A549 (cell line): Measurements from ENCODE around the gene MLXIP. TPM values are rescaled to one million over a fixed set of nuclear protein-coding genes. Genes with fewer than 3 reads are reported as not detected.

ENCODE experiments used
- ATAC-seq, 2 experiments: fragments of 200-7000 bp in 1 of 2; fragments of >200 bp in 1 of 2; cut with Nextera tagmentation in 1 of 2; cut with Tn5 transposase in 1 of 2; 3 replicates each; pipeline versions ENCODE4 v1.8.0 to v1.9.1; 2018 to 2020; ENCODE audit warnings: mild to moderate bottlenecking in 1 of 2, moderate library complexity in 1 of 2
- CTCF ChIA-PET: fragments of 300-600 bp; sonication (Branson Sonifier 250); formaldehyde crosslinking; extraction: SDS; loops from one replicate; lab custom pipeline; 2021; ENCODE audit warnings: antibody characterized with exemption, inconsistent platforms; lab: Yijun Ruan, JAX
- POLR2A ChIA-PET: fragments of 350-600 bp; formaldehyde crosslinking; extraction: SDS; loops from one replicate; lab custom pipeline; 2021; ENCODE audit warnings: antibody characterized with exemption, inconsistent platforms; lab: Yijun Ruan, JAX
- DNase-seq, 2 experiments: peaks; one replicate each; pipeline versions ENCODE4 v3.0.0 to v3.0.0-alpha.2; 2011 to 2016; ENCODE audit warnings: low read depth in 1 of 2, low spot score in 1 of 2
- FAIRE-seq: peaks from 2 replicates; lab custom pipeline; 2011; peaks lifted over from hg19 to GRCh38; lab: Jason Lieb, UNC
- H3K27ac ChIP-seq, 2 experiments: fragments of >200 bp; sonication (Bioruptor Twin); formaldehyde crosslinking; 3 replicates each; pipeline ENCODE4 v1.5.1; 2016 to 2017
- H3K4me1 ChIP-seq: fragments of >200 bp; sonication (Bioruptor Twin); formaldehyde crosslinking; 3 replicates; pipeline ENCODE4 v1.6.1; 2016
- H3K4me2 ChIP-seq: fragments of >200 bp; sonication (Bioruptor Twin); formaldehyde crosslinking; 3 replicates; pipeline ENCODE4 v1.6.1; 2016
- H3K4me3 ChIP-seq: fragments of >200 bp; sonication (Bioruptor Twin); formaldehyde crosslinking; 3 replicates; pipeline ENCODE4 v1.5.1; 2016
- H3K9me3 ChIP-seq: fragments of >200 bp; sonication (Bioruptor Twin); formaldehyde crosslinking; 3 replicates; pipeline ENCODE4 v1.6.1; 2016
- ATOH8 ChIP-seq: fragments of 250-450 bp; sonication (Bioruptor Pico); IDR thresholded peaks from 2 replicates; pipeline ENCODE4 v1.5.0; 2020; ENCODE audit warnings: low read depth, mild to moderate bottlenecking, moderate library complexity
- BCL3 ChIP-seq: fragments of >200 bp; sonication (Bioruptor Twin); formaldehyde crosslinking; IDR thresholded peaks from 3 replicates; pipeline ENCODE4 v1.6.1; 2016
- CBX2 ChIP-seq: fragments of 200-600 bp; sonication (generic); IDR thresholded peaks from 2 replicates; pipeline ENCODE4 v1.6.1; 2016; ENCODE audit warnings: low read depth, mild to moderate bottlenecking, borderline replicate concordance
- CHD2 ChIP-seq: fragments of 150-350 bp; IDR thresholded peaks from 2 replicates; pipeline ENCODE4 v1.6.1; 2014; ENCODE audit warnings: low read length; ENCODE audit not compliant: partially characterized antibody
- CTCF ChIP-seq: fragments of >200 bp; sonication (Bioruptor Twin); formaldehyde crosslinking; IDR thresholded peaks from 3 replicates; pipeline ENCODE4 v1.5.1; 2016
- E2F6 ChIP-seq: IDR thresholded peaks from 2 replicates; pipeline ENCODE4 v1.6.1; 2012; ENCODE audit warnings: low read depth, borderline replicate concordance
- EHF ChIP-seq: fragments of 250-450 bp; sonication (Bioruptor Pico); IDR thresholded peaks from 2 replicates; pipeline ENCODE4 v1.5.0; 2020; ENCODE audit warnings: mild to moderate bottlenecking
- EP300 ChIP-seq, 2 experiments: fragments of >200 bp; sonication (Bioruptor Twin); formaldehyde crosslinking; IDR thresholded peaks; 2 replicates in 1 of 2; 3 replicates in 1 of 2; pipeline ENCODE4 v1.6.1; 2016 to 2017
- FOXS1 ChIP-seq: fragments of 250-450 bp; sonication (Bioruptor Pico); IDR thresholded peaks from 2 replicates; pipeline ENCODE4 v1.5.0; 2020; ENCODE audit warnings: mild to moderate bottlenecking, moderate library complexity
- HES2 ChIP-seq: fragments of >200 bp; sonication (Bioruptor Twin); formaldehyde crosslinking; IDR thresholded peaks from 2 replicates; pipeline ENCODE4 v1.6.1; 2016
- HEYL ChIP-seq: fragments of 250-450 bp; sonication (Bioruptor Pico); IDR thresholded peaks from 2 replicates; pipeline ENCODE4 v1.8.0; 2021; ENCODE audit warnings: mild to moderate bottlenecking, moderate library complexity
- HOXB13 ChIP-seq: fragments of 250-450 bp; sonication (Bioruptor Pico); IDR thresholded peaks from 2 replicates; pipeline ENCODE4 v1.5.0; 2020; ENCODE audit warnings: low read depth, mild to moderate bottlenecking, moderate library complexity
- HOXB5 ChIP-seq: fragments of 250-450 bp; sonication (Bioruptor Pico); IDR thresholded peaks from 2 replicates; pipeline ENCODE4 v1.5.0; 2020; ENCODE audit warnings: mild to moderate bottlenecking, moderate library complexity
- JUN ChIP-seq, 2 experiments: fragments of >200 bp; sonication (Bioruptor Twin); formaldehyde crosslinking; IDR thresholded peaks; 2 replicates in 1 of 2; 3 replicates in 1 of 2; pipeline ENCODE4 v1.6.1; 2016 to 2017
- MAX ChIP-seq: IDR thresholded peaks from 2 replicates; pipeline ENCODE4 v1.6.1; 2012
- MYC ChIP-seq: IDR thresholded peaks from 2 replicates; pipeline ENCODE4 v1.6.1; 2012; ENCODE audit warnings: mild to moderate bottlenecking, inconsistent platforms, low read length, improper control_type of control experiment, borderline replicate concordance
- PHF8 ChIP-seq: fragments of 200-600 bp; sonication (generic); IDR thresholded peaks from 2 replicates; pipeline ENCODE4 v1.6.1; 2016; ENCODE audit warnings: low read depth, mild to moderate bottlenecking, antibody characterized with exemption, moderate library complexity, borderline replicate concordance
- POLR2A ChIP-seq: IDR thresholded peaks from 2 replicates; pipeline ENCODE4 v1.6.1; 2012; ENCODE audit warnings: mild to moderate bottlenecking, low read length
- REST ChIP-seq: fragments of 200-600 bp; sonication (generic); IDR thresholded peaks from 2 replicates; pipeline ENCODE4 v1.6.1; 2016; ENCODE audit warnings: antibody characterized with exemption, mild to moderate bottlenecking, moderate library complexity
- RFX5 ChIP-seq: fragments of 450-650 bp; IDR thresholded peaks from 2 replicates; pipeline ENCODE4 v1.7.1; 2014; ENCODE audit warnings: antibody characterized with exemption, mild to moderate bottlenecking, moderate library complexity
- RNF2 ChIP-seq: fragments of 200-600 bp; sonication (generic); IDR thresholded peaks from 2 replicates; pipeline ENCODE4 v1.6.1; 2016; ENCODE audit warnings: low read depth, mild to moderate bottlenecking, antibody characterized with exemption, moderate library complexity, borderline replicate concordance
- SMC3 ChIP-seq: fragments of >200 bp; sonication (Bioruptor Twin); formaldehyde crosslinking; IDR thresholded peaks from 3 replicates; pipeline ENCODE4 v1.6.1; 2018; ENCODE audit warnings: inconsistent platforms
- TP53 ChIP-seq: fragments of 250-450 bp; sonication (Bioruptor Pico); IDR thresholded peaks from 2 replicates; pipeline ENCODE4 v1.5.0; 2021; ENCODE audit warnings: mild to moderate bottlenecking, moderate library complexity
- USF2 ChIP-seq: fragments of 450-650 bp; IDR thresholded peaks from 2 replicates; pipeline ENCODE4 v1.6.1; 2014; ENCODE audit warnings: antibody characterized with exemption
- WGBS: methylation state at CpG from one replicate; pipeline ENCODE4 v1.1.6; 2017; ENCODE audit errors: missing lambda C conversion rate; 5-methylcytosine and 5-hydroxymethylcytosine counted together
- polyA minus RNA-seq: library from RNA; depleted of rRNA, polyadenylated mRNA; stranded (reverse); fragments of >200 nt; gene quantifications from 2 replicates; pipeline ENCODE4 v1.2.3, GENCODE V29; 2011; rRNA and poly(A)+ RNA removed
- polyA plus RNA-seq, 4 experiments: library from polyadenylated mRNA; depleted of rRNA in 3 of 4; stranded (reverse); fragments of >200 nt; fragmentation: RNase III in 1 of 4; extraction: RNeasy Plus Mini Kit Qiagen cat#74134 plus additional on column Dnase treatment in 1 of 4; gene quantifications; 2 replicates in 3 of 4; 3 replicates in 1 of 4; pipeline ENCODE4 v1.2.3, GENCODE V29; 2011 to 2017

The MLXIP gene
- polyA plus RNA-seq (2011; rRNA removed) = 7.0 and 11.6 TPM in 2 replicates
- 11.5 and 15.8 TPM in 2 replicates for polyA plus RNA-seq (2012; cell fraction: cytosol; rRNA removed)
- polyA plus RNA-seq (2012; cell fraction: nucleus; rRNA removed) = 36.8 and 38.6 TPM in 2 replicates
- 18.1 to 21.4 TPM (median 21.2 TPM) in 3 replicates for polyA plus RNA-seq (2017; fragmentation: RNase III; extraction: RNeasy Plus Mini Kit Qiagen cat#74134 plus additional on column Dnase treatment)
- 19.7 and 23.3 TPM in 2 replicates for polyA minus RNA-seq

GRCh38 chr12:122078141-122079032 is at the start of gene MLXIP:
TSS of gene MLXIP (plus strand) at chr12:122078756. CDS start at chr12:122078854, 98 bp downstream.
- ChIA-PET POLR2A (interaction anchor here (0.6 to 1.4 kb wide), 14 partner anchors 10 to 113 kb away, joined by 3 to 14 read pairs (median 4); no protein-coding TSS in a partner anchor), CTCF (interaction anchor here (0.6 to 32.3 kb wide), 6 partner anchors 11 to 46 kb away, joined by 3 to 850 read pairs (median 4); no protein-coding TSS in a partner anchor)
- 22% methylated on average over 16 of the region's 113 CpGs for WGBS
- TF ChIP-seq RFX5 (0 out of 2 replicates have a peak, but pooled peaks have one; percentile 27), ATOH8 (CRISPR knock-in tag) (peak; percentile 62; the same call in 1 of the 2 replicates), HOXB13 (CRISPR knock-in tag) (peak; percentile 82), CTCF (no peak), PHF8 (peak; percentile 41; the same call in 1 of the 2 replicates), HES2 (no peak), RNF2 (no peak), FOXS1 (CRISPR knock-in tag) (no peak), EHF (CRISPR knock-in tag) (peak; percentile 80; the same call in 1 of the 2 replicates), REST (no peak), HEYL (peak; percentile 52; the same call in 1 of the 2 replicates), CHD2 (no peak), USF2 (peak; percentile 40; the same call in 1 of the 2 replicates), MYC (peak; percentile 84), CBX2 (no peak), MAX (peak; percentile 99), POLR2A (peak; percentile 67), HOXB5 (CRISPR knock-in tag) (peak; percentile 79; the same call in 1 of the 2 replicates), E2F6 (peak; percentile 96), BCL3 (peak; percentile 73; the same call in 1 of the 3 replicates), TP53 (CRISPR knock-in tag) (peak; percentile 52; the same call in 1 of the 2 replicates), EP300 (IDR thresholded peaks at IDR 0.05) (no peak), JUN (IDR thresholded peaks at IDR 0.05) (peak in 1 of 2 experiments; percentile 69; a peak in 3 of 5 replicates), SMC3 (0 out of 3 replicates have a peak, but pooled peaks have one; percentile 11)
- peaks cover 46% of the 10 kb centered on the region for H3K4me1 ChIP-seq
- H3K4me3 ChIP-seq = peak within 1 kb of the TSS; percentile 94
- H3K9me3 ChIP-seq = no peaks in the 10 kb centered on the region
- H3K27ac ChIP-seq = peak within 1 kb of the TSS; percentile 88 to 98
- H3K4me2 ChIP-seq = peak within 1 kb of the TSS; percentile 93
- FAIRE-seq = no peak
- ATAC-seq = peak; percentile 83 to 86
- DNase-seq = peak; percentile 94
